Neural progenitor cell (in vitro differentiated cells): ENCODE measurements around the gene BIRC5. TPM values are rescaled to one million over a fixed set of nuclear protein-coding genes. Genes with fewer than 3 reads are reported as not detected.

ENCODE experiments used
- DNase-seq: peaks from one replicate; pipeline ENCODE4 v3.0.0-alpha.2; 2016; ENCODE audit warnings: low spot score
- H2AFZ ChIP-seq: fragments of 200-600 bp; sonication (generic); replicated peaks from 2 replicates; pipeline ENCODE4 v1.6.1; 2016; ENCODE audit warnings: antibody characterized with exemption
- H3F3A ChIP-seq: fragments of 200-600 bp; sonication (generic); 2 replicates; pipeline ENCODE4 v1.6.1; 2016; ENCODE audit warnings: antibody characterized with exemption, low read depth
- H3K27ac ChIP-seq: fragments of 200-600 bp; sonication (generic); 2 replicates; pipeline ENCODE4 v1.5.1; 2016; ENCODE audit warnings: mild to moderate bottlenecking
- H3K27me3 ChIP-seq: fragments of 200-600 bp; sonication (generic); 2 replicates; pipeline ENCODE4 v1.6.1; 2016; ENCODE audit warnings: mild to moderate bottlenecking, moderate library complexity
- H3K36me3 ChIP-seq: fragments of 200-600 bp; sonication (generic); 2 replicates; pipeline ENCODE4 v1.5.1; 2016
- H3K4me1 ChIP-seq: fragments of 200-600 bp; sonication (generic); 2 replicates; pipeline ENCODE4 v1.6.1; 2016; ENCODE audit warnings: mixed run types
- H3K4me2 ChIP-seq: fragments of 200-600 bp; sonication (generic); 2 replicates; pipeline ENCODE4 v1.6.1; 2016
- H3K4me3 ChIP-seq: fragments of 200-600 bp; sonication (generic); 2 replicates; pipeline ENCODE4 v1.5.1; 2016
- H3K79me2 ChIP-seq: fragments of 200-600 bp; sonication (generic); 2 replicates; pipeline ENCODE4 v1.6.1; 2016; ENCODE audit warnings: low read depth
- H3K9ac ChIP-seq: fragments of 200-600 bp; sonication (generic); 2 replicates; pipeline ENCODE4 v1.6.1; 2016
- H3K9me3 ChIP-seq: fragments of 200-600 bp; sonication (generic); 2 replicates; pipeline ENCODE4 v1.5.1; 2016; ENCODE audit warnings: low read depth
- H4K20me1 ChIP-seq: fragments of 200-600 bp; sonication (generic); 2 replicates; pipeline ENCODE4 v1.6.1; 2016; ENCODE audit warnings: low read depth
- H3K27ac Mint-ChIP-seq: 3 replicates; pipeline ENCODE4 v1.8.0; 2021; ENCODE audit warnings: mixed read lengths
- H3K27me3 Mint-ChIP-seq: 2 replicates; pipeline ENCODE4 v1.8.0; 2022; ENCODE audit warnings: low read depth, mild to moderate bottlenecking, inconsistent platforms, moderate library complexity, mixed read lengths; ENCODE audit not compliant: insufficient read depth
- H3K36me3 Mint-ChIP-seq: 3 replicates; pipeline ENCODE4 v1.8.0; 2021; ENCODE audit warnings: mixed read lengths
- H3K4me1 Mint-ChIP-seq: 3 replicates; pipeline ENCODE4 v1.8.0; 2021; ENCODE audit warnings: mixed read lengths
- H3K4me3 Mint-ChIP-seq: 3 replicates; pipeline ENCODE4 v1.8.0; 2021; ENCODE audit warnings: mild to moderate bottlenecking, moderate library complexity, mixed read lengths
- H3K9me3 Mint-ChIP-seq: 3 replicates; pipeline ENCODE4 v1.8.0; 2020; ENCODE audit warnings: mixed read lengths
- EZH2 ChIP-seq: fragments of 200-600 bp; sonication (generic); IDR thresholded peaks from 2 replicates; pipeline ENCODE4 v1.6.1; 2017; ENCODE audit warnings: antibody characterized with exemption, mild to moderate bottlenecking, moderate library complexity
- EZH2phosphoT487 ChIP-seq: fragments of 200-600 bp; sonication (generic); IDR thresholded peaks from 2 replicates; pipeline ENCODE4 v1.6.1; 2017; ENCODE audit warnings: antibody characterized with exemption
- total RNA-seq: library from RNA; depleted of rRNA; stranded (reverse); fragments of >200 nt; gene quantifications from 2 replicates; pipeline ENCODE4 v1.2.3, GENCODE V29; 2015; ENCODE audit warnings: low replicate concordance
- TF ChIP-seq, protein P1 (sequence below): fragments of 200-600 bp; sonication (generic); IDR thresholded peaks from 2 replicates; pipeline ENCODE4 v1.5.1; 2017; ENCODE audit warnings: antibody characterized with exemption, mild to moderate bottlenecking

BIRC5 gene
- total RNA-seq, 1 donor from 2014 or later = 144 TPM

DNA sequence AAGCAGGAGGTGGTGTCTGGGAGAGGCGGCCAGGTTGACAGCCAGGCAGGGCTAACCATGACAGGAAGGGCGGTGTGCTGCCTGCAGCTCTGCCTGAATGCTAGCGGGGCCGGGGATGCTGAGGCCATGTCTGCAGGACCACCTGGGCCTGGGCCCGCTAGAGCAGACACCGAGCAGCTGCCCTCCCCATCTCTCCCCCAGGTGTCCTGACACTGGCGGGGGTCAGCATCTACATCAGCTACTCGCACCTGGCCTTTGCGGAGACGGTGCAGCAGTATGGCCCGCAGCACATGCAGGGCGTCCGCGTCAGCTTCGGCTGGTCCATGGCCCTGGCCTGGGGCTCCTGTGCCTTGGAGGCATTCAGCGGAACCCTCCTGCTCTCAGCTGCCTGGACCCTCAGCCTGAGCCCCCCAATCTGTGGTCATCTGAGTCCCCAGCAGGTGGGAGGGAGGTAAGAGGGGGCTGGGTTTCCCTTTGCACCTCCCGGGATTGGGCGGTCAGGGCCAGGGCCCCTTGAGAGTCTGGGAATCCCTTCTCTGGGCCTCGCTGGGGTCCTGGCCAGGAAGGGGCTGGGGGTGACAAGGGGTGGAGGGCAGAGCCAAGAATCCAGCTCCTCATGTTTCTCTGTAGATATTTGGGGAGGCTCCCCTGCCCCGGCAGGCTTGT, 24.9 kb downstream of the BIRC5 start:
- peaks cover 7% of the 10 kb centered on the region for H3K4me1 Mint-ChIP-seq
- TF ChIP-seq, protein P1, sequence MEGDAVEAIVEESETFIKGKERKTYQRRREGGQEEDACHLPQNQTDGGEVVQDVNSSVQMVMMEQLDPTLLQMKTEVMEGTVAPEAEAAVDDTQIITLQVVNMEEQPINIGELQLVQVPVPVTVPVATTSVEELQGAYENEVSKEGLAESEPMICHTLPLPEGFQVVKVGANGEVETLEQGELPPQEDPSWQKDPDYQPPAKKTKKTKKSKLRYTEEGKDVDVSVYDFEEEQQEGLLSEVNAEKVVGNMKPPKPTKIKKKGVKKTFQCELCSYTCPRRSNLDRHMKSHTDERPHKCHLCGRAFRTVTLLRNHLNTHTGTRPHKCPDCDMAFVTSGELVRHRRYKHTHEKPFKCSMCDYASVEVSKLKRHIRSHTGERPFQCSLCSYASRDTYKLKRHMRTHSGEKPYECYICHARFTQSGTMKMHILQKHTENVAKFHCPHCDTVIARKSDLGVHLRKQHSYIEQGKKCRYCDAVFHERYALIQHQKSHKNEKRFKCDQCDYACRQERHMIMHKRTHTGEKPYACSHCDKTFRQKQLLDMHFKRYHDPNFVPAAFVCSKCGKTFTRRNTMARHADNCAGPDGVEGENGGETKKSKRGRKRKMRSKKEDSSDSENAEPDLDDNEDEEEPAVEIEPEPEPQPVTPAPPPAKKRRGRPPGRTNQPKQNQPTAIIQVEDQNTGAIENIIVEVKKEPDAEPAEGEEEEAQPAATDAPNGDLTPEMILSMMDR = no peak
- no peak for TF ChIP-seq EZH2phosphoT487
- TF ChIP-seq EZH2 = no peak
- H3K36me3 ChIP-seq = no peaks in the 10 kb centered on the region
- H3K27me3 ChIP-seq = no peaks in the 10 kb centered on the region
- H3K27ac Mint-ChIP-seq = no peak overlapping the region
- no peaks in the 10 kb centered on the region for H3K36me3 Mint-ChIP-seq
- H3K79me2 ChIP-seq = no peaks in the 10 kb centered on the region
- no peak overlapping the region for H3K4me2 ChIP-seq
- H3K4me3 ChIP-seq = no peak overlapping the region
- no peak for DNase-seq
- H3F3A ChIP-seq = no peaks in the 10 kb centered on the region
- H2AFZ ChIP-seq = no peak overlapping the region
- H3K9ac ChIP-seq = no peak overlapping the region
- H3K4me1 ChIP-seq = no peaks in the 10 kb centered on the region
- H3K9me3 Mint-ChIP-seq = no peaks in the 10 kb centered on the region
- H3K27ac ChIP-seq = no peak overlapping the region
- H3K4me3 Mint-ChIP-seq = no peak overlapping the region
- no peaks in the 10 kb centered on the region for H3K9me3 ChIP-seq
- H3K27me3 Mint-ChIP-seq = peaks cover 4% of the 10 kb centered on the region
- no peaks in the 10 kb centered on the region for H4K20me1 ChIP-seq

DNA sequence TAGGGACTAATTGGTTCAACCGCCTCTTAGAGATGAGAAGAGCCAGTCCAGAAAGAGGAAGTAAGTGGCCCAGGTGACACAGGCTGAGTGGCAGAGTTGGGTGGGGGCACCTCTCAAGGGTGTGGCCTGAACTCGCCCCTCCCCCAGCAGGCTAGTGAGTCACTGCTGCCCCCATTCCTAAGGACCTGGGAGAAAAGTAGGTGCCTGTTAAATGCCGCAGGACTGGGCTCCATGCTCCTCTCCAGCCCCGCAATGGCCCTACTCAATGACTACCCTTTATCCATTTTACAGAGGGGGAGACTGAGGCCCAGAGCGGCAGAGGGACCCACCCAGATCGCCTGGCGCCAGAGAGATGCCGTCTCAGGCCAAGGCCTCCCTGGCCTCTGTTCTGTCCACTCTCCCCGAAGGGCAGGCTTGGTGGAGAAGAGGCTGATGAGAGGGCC, 25.5 kb downstream of the BIRC5 start:
- Mint-ChIP-seq H3K4me1 (peaks cover 7% of the 10 kb centered on the region), H3K9me3 (peaks cover 2% of the 10 kb centered on the region), H3K36me3 (no peaks in the 10 kb centered on the region), H3K27ac (no peak overlapping the region), H3K4me3 (no peak overlapping the region), H3K27me3 (peaks cover 4% of the 10 kb centered on the region)
- TF ChIP-seq, protein P1 = no peak
- TF ChIP-seq EZH2 (no peak), EZH2phosphoT487 (no peak)
- DNase-seq = no peak
- Histone ChIP-seq H3K4me1 (no peaks in the 10 kb centered on the region), H3K4me2 (no peak overlapping the region), H3K4me3 (no peak overlapping the region), H2AFZ (no peak overlapping the region), H3K27me3 (no peaks in the 10 kb centered on the region), H4K20me1 (no peaks in the 10 kb centered on the region), H3F3A (no peaks in the 10 kb centered on the region), H3K79me2 (no peaks in the 10 kb centered on the region), H3K36me3 (no peaks in the 10 kb centered on the region), H3K9me3 (no peaks in the 10 kb centered on the region), H3K9ac (no peak overlapping the region), H3K27ac (no peak overlapping the region)

DNA sequence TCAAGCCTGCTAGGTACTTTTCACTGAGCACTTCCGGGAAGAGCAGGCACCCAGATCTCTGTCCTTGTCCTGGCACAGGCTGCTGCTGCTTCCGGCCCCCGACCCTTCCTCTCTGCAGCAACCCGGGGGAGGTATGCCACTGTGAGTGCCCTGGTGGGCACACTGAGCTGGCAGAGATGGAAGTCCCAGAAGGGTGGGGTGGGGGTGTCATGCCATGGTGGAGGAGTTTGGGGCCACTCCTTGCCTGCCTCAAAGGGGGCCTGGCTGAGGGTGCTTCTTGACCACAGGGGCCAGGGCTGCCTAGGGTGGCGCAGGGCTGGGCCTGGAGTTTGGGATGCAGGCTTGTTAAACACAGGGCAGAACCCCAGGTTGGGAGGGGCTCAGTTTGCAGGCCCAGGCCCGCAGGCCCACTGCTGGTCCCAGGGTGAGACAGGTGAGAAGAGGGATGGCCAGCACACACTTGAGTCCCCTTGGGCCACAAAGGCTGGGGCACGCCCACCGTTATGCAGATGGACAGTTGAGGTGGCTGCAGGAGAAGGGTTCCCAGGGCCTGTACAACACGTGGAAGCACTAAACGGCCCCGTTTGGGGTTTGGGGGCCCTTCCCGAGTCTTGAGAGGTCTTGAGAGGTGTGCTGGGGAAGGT, 26.1 kb downstream of the BIRC5 start:
- Histone ChIP-seq H4K20me1 (no peaks in the 10 kb centered on the region), H3K27ac (no peak overlapping the region), H3K9me3 (no peaks in the 10 kb centered on the region), H3K9ac (no peak overlapping the region), H3K4me3 (no peak overlapping the region), H3F3A (no peaks in the 10 kb centered on the region), H3K36me3 (no peaks in the 10 kb centered on the region), H3K79me2 (no peaks in the 10 kb centered on the region), H3K4me2 (no peak overlapping the region), H3K4me1 (no peaks in the 10 kb centered on the region), H2AFZ (no peak overlapping the region), H3K27me3 (no peaks in the 10 kb centered on the region)
- H3K27ac Mint-ChIP-seq = no peak overlapping the region
- H3K4me1 Mint-ChIP-seq = peaks cover 7% of the 10 kb centered on the region
- DNase-seq = no peak
- H3K9me3 Mint-ChIP-seq = peaks cover 2% of the 10 kb centered on the region
- no peak overlapping the region for H3K4me3 Mint-ChIP-seq
- H3K27me3 Mint-ChIP-seq = peaks cover 2% of the 10 kb centered on the region
- no peaks in the 10 kb centered on the region for H3K36me3 Mint-ChIP-seq
- TF ChIP-seq EZH2 = no peak
- no peak for TF ChIP-seq EZH2phosphoT487
- TF ChIP-seq, protein P1 = no peak
